NB4 (cell line): ENCODE measurements around the gene SATB2.

Experiments used
- POLR2A ChIP-seq: IDR thresholded peaks from 2 replicates; pipeline ENCODE4 v1.6.1; 2011; ENCODE audit warnings: mild to moderate bottlenecking; ENCODE audit not compliant: insufficient read length; ENCODE audit errors: extremely low read depth
- TF ChIP-seq, protein P1 (sequence below): IDR thresholded peaks from one replicate; pipeline ENCODE4 v1.5.1; 2012; ENCODE audit warnings: low read depth, low read length
- TF ChIP-seq, protein P2 (sequence below): IDR thresholded peaks from 2 replicates; pipeline ENCODE4 v1.6.1; 2011; ENCODE audit warnings: low read depth, low read length

GRCh38 chr2:199490049-199490448 lies 32.3 kb upstream of the SATB2 start:
- TF ChIP-seq, protein P1, sequence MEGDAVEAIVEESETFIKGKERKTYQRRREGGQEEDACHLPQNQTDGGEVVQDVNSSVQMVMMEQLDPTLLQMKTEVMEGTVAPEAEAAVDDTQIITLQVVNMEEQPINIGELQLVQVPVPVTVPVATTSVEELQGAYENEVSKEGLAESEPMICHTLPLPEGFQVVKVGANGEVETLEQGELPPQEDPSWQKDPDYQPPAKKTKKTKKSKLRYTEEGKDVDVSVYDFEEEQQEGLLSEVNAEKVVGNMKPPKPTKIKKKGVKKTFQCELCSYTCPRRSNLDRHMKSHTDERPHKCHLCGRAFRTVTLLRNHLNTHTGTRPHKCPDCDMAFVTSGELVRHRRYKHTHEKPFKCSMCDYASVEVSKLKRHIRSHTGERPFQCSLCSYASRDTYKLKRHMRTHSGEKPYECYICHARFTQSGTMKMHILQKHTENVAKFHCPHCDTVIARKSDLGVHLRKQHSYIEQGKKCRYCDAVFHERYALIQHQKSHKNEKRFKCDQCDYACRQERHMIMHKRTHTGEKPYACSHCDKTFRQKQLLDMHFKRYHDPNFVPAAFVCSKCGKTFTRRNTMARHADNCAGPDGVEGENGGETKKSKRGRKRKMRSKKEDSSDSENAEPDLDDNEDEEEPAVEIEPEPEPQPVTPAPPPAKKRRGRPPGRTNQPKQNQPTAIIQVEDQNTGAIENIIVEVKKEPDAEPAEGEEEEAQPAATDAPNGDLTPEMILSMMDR = no peak
- no peak for TF ChIP-seq POLR2A
- TF ChIP-seq, protein P2, sequence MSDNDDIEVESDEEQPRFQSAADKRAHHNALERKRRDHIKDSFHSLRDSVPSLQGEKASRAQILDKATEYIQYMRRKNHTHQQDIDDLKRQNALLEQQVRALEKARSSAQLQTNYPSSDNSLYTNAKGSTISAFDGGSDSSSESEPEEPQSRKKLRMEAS = no peak
